Fibroblast of mammary gland (primary cell): ENCODE data around the gene HPCAL1.
A peak's percentile ranks its signal among the peaks of the same experiment; 100 is the strongest.

Source experiments
- DNase-seq: peaks from one replicate; pipeline ENCODE4 v3.0.0-alpha.2; 2010; ENCODE audit warnings: low read depth
- H3K4me3 ChIP-seq: 2 replicates; pipeline ENCODE4 v1.5.1; 2011; ENCODE audit warnings: low read depth, mild to moderate bottlenecking, low read length, moderate library complexity; ENCODE audit not compliant: control insufficient read depth
- CTCF ChIP-seq: conservative IDR thresholded peaks from 2 replicates; pipeline ENCODE4 v1.5.1; 2011; ENCODE audit warnings: low read depth, low read length, inconsistent platforms; ENCODE audit not compliant: control insufficient read depth, insufficient read depth

HPCAL1 gene

GRCh38 chr2:10360460-10360849 lies 57.8 kb downstream of the HPCAL1 start:
- no peak for TF ChIP-seq CTCF
- DNase-seq: no peak
- no peak overlapping the region for H3K4me3 ChIP-seq

GRCh38 chr2:10360850-10361588 lies 58.3 kb downstream of the HPCAL1 start:
- peak; percentile 31 for DNase-seq
- no peak for TF ChIP-seq CTCF
- H3K4me3 ChIP-seq: no peak overlapping the region

GRCh38 chr2:10362096-10362897 lies 59.6 kb downstream of the HPCAL1 start:
- DNase-seq: no peak
- TF ChIP-seq CTCF: no peak
- H3K4me3 ChIP-seq: no peak overlapping the region

GRCh38 chr2:10362898-10363454 lies 60.3 kb downstream of the HPCAL1 start:
- no peak for DNase-seq
- TF ChIP-seq CTCF: no peak
- H3K4me3 ChIP-seq: no peak overlapping the region

GRCh38 chr2:10363861-10364610 lies 61.3 kb downstream of the HPCAL1 start:
- no peak for DNase-seq
- TF ChIP-seq CTCF: no peak
- H3K4me3 ChIP-seq: no peak overlapping the region

GRCh38 chr2:10365412-10365811 lies 62.7 kb downstream of the HPCAL1 start:
- DNase-seq: no peak
- no peak overlapping the region for H3K4me3 ChIP-seq
- TF ChIP-seq CTCF: no peak
